ENCODE data around the gene STN1.

DNA sequence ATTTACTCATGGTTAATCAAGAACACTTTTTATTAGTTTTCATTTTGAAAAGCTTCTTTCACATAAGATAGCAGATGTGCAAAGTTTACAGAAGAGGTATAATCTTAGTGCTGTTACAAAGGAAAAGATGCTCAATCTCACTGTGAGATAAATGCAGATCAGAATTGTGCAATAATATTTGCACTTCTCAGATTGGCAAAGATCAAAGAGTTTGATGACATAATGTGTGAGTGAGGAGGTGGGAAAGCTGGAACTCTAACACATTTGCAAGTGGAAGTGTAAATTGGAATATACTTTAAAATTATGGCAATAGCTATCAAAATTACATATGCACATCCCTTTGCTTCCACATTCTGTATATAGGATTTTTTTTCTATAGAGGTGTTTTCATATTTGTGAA, 21.5 kb upstream of the STN1 start:
- TF ChIP-seq, protein P1, sequence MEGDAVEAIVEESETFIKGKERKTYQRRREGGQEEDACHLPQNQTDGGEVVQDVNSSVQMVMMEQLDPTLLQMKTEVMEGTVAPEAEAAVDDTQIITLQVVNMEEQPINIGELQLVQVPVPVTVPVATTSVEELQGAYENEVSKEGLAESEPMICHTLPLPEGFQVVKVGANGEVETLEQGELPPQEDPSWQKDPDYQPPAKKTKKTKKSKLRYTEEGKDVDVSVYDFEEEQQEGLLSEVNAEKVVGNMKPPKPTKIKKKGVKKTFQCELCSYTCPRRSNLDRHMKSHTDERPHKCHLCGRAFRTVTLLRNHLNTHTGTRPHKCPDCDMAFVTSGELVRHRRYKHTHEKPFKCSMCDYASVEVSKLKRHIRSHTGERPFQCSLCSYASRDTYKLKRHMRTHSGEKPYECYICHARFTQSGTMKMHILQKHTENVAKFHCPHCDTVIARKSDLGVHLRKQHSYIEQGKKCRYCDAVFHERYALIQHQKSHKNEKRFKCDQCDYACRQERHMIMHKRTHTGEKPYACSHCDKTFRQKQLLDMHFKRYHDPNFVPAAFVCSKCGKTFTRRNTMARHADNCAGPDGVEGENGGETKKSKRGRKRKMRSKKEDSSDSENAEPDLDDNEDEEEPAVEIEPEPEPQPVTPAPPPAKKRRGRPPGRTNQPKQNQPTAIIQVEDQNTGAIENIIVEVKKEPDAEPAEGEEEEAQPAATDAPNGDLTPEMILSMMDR (IDR thresholded peaks at IDR 0.05 in 2 of 3, conservative IDR thresholded peaks at IDR 0.05 in 1 of 3; ENCODE audit: insufficient read depth in 2 of 3, low read depth in 1 of 3, low read length in 3 of 3) = no peak
- TF ChIP-seq, protein P2, sequence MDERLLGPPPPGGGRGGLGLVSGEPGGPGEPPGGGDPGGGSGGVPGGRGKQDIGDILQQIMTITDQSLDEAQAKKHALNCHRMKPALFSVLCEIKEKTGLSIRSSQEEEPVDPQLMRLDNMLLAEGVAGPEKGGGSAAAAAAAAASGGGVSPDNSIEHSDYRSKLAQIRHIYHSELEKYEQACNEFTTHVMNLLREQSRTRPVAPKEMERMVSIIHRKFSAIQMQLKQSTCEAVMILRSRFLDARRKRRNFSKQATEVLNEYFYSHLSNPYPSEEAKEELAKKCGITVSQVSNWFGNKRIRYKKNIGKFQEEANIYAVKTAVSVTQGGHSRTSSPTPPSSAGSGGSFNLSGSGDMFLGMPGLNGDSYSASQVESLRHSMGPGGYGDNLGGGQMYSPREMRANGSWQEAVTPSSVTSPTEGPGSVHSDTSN (CRISPR knock-in tag; IDR thresholded peaks at IDR 0.05; ENCODE audit: low read depth) = no peak
- TF ChIP-seq, protein P2 (tag; conservative IDR thresholded peaks at IDR 0.05; ENCODE audit: low read depth) = no peak
- TF ChIP-seq, protein P3, sequence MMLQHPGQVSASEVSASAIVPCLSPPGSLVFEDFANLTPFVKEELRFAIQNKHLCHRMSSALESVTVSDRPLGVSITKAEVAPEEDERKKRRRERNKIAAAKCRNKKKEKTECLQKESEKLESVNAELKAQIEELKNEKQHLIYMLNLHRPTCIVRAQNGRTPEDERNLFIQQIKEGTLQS (IDR thresholded peaks at IDR 0.05) = no peak
- TF ChIP-seq, protein P3 (CRISPR knock-in tag; conservative IDR thresholded peaks at IDR 0.05) = no peak
- no peak for TF ChIP-seq ZNF282 (CRISPR knock-in tag; IDR thresholded peaks at IDR 0.05)
- TF ChIP-seq POLR2A (conservative IDR thresholded peaks at IDR 0.05) = no peak
- TF ChIP-seq CC2D1A (IDR thresholded peaks at IDR 0.05) = no peak
- TF ChIP-seq PHF21A (IDR thresholded peaks at IDR 0.05; ENCODE audit: borderline replicate concordance, low read depth) = no peak
- no peak for TF ChIP-seq SMAD1 (IDR thresholded peaks at IDR 0.05; ENCODE audit: low read depth, low read length, partially characterized antibody)
- TF ChIP-seq POLR2AphosphoS5 (IDR thresholded peaks at IDR 0.05; ENCODE audit: control insufficient read depth, insufficient read depth, low read depth, low read length) = no peak
- no peak for TF ChIP-seq NFRKB (IDR thresholded peaks at IDR 0.05; ENCODE audit: low read depth)
- TF ChIP-seq ZNF644 (tag; IDR thresholded peaks at IDR 0.05; ENCODE audit: low read depth) = no peak
- no peak for TF ChIP-seq U2AF1 (optimal IDR thresholded peaks at IDR 0.05; ENCODE audit: low read depth, low read length)
- no peak for TF ChIP-seq BCOR (IDR thresholded peaks at IDR 0.05)
- TF ChIP-seq EZH2 (IDR thresholded peaks at IDR 0.05; ENCODE audit: borderline replicate concordance, low read depth, low read length) = no peak

Data from K562 (cell line).